Stimulated activated CD4-positive, alpha-beta T cell treated with anti-CD3 and anti-CD28 coated beads, TNF-alpha, amount 100 ng/mL, for 48 hours (primary cell): Measurements from ENCODE around the gene AOAH.

Experiments
- DNase-seq, 3 donors: peaks; one replicate each; pipeline ENCODE4 v3.0.0-alpha.2; 2020; ENCODE audit warnings: low read depth in 3 of 3

Gene AOAH

DNA sequence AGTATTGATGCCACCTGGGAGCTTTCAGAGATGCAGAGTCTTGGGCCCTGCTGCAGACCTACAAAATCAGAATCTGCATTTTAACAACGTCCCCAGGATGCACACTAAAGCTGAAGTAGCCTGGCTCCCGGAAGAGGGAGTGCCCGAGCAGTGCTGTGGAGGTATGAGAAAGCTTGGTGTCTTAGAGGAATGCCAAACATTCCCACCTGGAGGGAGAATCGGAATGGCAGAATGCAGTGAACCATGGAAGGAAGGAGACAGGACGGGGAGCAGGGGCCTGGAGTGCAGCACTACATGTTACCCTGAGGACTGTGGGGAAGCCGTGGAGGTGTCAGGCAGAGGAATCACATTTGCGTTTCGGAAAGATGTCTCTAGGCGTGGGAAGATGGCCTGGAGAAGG, 90.9 kb downstream of the AOAH start:
- DNase-seq: no peak

DNA sequence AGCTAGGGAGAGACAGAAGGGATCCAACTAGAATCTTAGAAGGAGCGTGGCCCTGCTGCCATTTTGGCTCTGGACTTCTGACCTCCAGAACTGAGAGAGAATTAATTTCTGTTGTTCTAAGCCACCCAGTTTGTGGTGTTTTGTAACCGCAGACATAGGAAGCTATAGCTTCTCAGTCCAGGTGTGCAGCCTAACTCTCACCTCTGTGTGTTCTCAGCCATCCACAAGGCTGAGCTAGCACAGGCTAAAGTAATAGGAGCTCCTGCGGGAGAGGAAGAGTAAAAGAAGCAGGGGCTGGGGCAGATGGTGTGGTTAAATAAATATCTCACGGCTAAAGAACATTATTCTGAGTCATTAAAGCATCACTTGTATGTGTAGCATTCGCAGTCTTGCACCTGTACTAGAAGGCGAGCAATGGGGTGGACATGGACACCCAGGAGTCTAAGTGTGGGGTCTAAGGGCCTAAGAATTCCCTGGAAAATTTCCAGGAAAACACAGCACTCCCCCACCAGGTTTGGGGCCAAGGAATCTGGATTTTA, 94.1 kb downstream of the AOAH start:
- DNase-seq: no peak

- no peak for DNase-seq
Observed at GRCh38 chr7:36629351-36629750, 94.9 kb downstream of the AOAH start.

GRCh38 chr7:36627836-36628235, 96.5 kb downstream of the AOAH start:
- no peak for DNase-seq

DNA sequence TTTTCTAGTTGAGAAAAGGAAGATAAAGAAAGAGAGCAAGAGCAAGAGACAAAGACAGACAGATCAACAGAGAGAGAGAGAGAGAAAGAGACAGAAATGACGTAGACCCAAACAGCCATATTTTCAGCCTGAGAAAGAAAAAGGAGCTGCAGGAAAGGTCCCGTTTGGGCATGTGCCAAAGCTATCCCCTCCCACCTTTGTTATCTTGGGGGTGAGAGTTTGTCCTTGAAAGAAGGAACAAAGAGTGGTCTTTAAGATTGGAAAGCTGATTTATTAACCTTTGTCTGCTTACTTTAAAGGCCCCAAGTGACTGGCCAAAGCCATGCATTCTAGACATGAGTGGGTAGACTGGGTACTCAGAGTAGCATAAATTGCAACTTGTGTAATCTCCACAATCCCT, 98.2 kb downstream of the AOAH start:
- DNase-seq: no peak

DNA sequence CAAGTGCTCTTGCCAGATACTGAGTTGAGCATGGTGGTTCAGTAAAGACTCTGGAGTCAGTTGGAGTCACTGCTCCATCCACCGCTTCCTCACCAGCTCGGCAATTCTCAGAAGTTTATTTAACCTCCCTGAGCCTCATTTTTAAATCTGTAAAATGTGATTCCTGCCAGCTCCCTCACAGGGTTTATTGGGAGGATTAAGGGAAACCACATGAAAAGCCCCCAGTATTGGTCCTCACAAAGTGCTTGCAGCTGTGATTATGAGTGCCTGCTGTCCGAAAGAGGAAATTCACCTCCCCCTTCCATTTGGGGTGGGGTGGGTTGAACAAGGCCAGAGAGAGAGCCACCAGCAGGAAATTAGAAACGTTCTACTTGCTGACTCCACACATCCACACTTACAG, 99.0 kb downstream of the AOAH start:
- no peak for DNase-seq

DNA sequence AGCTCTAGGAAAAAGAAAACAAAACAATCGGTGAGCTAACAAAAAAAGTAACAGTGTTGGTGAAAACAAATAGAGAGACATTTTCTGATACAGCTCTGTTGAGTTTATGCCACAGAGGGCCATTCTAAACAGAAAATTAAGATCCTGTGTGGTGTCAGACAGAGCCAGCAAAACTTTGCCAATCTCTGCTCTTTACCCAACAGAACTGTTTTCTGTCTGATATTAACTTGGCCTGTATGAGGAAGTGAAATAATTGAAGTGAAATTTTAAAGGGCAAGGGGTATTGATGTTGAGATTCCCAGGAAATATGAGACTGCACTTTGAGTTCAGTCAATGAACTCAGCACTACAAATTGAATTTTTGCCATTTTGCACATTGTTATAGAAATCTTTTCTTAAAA, 101.0 kb downstream of the AOAH start:
- DNase-seq: no peak

GRCh38 chr7:36621396-36621795, 102.9 kb downstream of the AOAH start:
- no peak for DNase-seq

DNA sequence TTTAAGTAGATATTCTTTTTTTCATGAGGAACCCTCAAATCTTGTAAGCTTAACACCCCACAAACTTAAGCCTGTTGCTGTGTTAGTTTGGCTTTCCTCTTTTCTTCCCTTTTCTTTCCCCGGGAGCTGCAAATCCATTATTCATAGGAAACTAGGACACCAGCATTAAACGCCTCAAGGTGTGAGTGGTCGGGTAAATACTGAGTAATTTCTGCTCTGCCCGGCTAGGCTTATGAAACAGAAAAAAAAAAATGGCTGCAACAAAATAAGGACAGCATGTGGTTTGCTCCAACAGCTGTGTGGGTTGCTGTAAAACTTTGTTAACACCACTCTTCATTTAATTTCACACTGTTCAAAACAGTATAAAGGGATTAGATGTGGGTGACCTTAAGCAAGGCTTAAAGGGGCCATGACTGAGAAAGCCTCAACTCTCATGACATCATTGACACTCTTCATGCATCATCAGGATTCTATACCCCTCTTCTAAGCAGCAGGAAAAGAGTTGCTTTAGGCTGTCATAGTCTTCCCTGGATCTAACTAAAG, 104.1 kb downstream of the AOAH start:
- DNase-seq: no peak

DNA sequence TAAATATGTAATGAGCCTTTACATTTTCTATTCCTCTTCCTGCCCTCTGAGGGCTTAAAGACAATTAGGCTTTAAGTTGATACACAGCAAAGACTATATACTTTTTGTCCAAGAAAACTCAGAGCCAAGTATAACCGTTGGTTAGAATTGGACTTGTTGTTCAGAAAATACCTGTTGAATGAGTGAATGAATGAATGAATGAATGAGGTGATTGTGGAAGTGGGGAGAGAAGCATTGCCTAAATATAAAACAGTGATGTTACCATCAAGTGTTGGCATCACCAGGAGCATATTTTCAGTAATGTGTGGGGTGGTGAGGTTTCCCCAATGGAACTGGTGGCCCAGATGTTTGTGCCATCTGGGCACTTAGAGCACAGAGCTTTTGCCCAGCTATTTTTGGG, 106.9 kb downstream of the AOAH start:
- DNase-seq: no peak

DNA sequence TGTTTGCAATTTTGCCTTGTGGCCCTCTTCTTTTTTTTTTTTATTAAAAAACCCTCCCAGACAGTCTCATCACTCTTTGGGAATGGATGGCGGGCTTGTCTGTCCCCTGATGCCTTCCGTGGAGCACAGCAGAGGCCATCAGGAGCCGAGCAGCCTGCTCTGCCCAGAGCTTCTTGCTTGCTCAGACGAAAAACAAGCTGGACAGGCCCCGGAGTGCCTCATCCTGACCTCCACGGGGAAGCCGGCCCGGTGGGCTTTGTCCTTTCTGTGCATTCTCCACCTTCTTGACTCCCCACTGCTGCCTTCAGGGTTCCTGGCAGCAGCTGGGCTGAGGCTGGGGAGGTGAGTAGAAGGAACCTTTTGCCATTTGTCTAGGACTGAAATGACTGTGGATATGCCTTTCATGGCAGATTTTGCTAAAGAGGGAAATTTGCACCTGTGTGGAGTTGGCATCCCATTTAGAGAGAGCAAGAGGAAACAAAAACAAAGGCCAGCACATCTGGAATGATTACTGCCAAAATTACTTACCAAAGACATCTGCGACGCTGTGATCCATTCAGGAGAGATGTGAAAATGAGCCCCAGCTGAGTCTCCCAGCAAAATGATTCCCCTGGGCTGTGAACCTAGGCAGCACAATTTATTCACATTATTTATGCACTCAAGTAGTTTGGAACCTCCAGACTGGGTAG, 108.3 kb downstream of the AOAH start:
- no peak for DNase-seq

DNA sequence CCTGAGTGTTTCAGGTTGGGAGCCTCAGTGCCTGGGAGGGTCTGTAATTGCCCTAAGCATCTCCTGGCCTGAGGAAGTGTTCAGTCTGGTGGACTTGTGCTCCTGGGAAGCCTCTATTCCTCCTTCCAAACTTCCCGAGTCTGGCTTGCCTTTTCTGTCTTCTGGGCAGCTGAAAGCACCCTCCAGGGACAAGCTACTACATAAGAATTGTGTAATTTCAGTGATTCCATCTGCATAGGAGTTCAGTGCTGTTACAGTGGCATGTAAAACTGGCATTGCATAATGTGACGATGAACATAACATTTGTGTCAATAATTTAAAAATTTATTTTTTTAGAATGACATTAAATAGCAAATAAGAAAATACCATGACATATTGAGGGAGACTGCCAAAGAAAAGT, 109.3 kb downstream of the AOAH start:
- DNase-seq: no peak

- no peak for DNase-seq
Observed at GRCh38 chr7:36613031-36613614, 111.2 kb downstream of the AOAH start.

- DNase-seq: no peak
Observed at GRCh38 chr7:36611703-36612102, 112.6 kb downstream of the AOAH start.

DNA sequence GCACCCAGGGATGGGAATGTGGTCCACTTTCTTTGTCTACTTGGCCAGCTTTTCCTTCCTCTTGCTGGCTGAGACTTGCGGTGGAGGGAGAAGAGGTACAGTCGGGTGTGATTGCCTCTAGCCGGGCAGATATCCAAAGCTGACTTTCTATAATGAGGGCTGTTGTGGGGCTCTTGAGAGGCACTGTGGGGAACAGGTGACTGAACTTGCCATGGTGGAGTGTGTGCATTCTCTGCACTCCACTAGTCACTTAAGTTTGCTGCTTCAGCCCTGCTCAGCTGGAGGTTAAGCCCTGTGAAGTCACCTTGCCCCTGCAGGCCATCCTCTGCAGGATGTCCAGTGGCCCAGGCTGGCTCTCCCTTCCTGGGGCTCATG, 116.6 kb downstream of the AOAH start:
- no peak for DNase-seq

- DNase-seq: no peak
Observed at GRCh38 chr7:36606976-36607720, 117.1 kb downstream of the AOAH start.

DNA sequence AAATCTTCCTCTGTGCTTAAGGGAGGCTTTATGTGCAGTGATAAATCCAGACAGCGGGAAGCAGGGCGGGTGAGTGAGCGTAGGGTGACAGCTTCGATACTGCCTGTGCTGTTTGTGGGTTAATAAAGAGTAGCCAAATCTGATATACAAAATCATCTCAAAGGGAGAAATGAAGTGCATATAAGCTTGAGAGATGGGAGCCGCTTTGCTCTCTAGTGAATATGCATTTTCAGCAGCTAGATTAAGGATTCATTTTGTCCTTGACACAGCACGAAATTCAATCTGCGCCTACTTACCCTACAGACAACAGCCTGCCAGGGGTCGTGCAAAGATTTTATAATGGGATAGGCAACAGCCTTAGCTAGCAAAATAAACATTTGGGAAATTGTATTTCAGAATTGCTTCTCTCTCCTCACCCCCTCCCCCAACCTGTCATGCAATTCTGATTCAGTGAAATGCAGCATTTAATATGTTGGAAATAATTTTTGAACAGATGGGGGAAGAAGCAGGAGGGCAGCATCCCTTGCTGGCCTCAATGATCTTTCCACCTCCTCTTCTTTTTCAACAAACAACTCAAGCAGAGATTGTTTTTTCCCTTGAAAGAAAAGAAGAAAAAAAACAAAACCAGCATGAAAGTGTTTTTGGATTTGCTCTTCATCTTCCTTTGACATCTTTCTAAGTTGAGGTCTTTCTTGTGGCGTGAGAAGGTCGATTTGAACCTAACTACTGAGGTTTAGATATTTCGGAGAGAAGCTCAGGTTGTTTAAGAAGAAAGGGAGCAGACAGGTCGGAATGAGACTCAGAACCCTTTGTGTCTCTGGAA, 117.9 kb downstream of the AOAH start:
- no peak for DNase-seq

DNA sequence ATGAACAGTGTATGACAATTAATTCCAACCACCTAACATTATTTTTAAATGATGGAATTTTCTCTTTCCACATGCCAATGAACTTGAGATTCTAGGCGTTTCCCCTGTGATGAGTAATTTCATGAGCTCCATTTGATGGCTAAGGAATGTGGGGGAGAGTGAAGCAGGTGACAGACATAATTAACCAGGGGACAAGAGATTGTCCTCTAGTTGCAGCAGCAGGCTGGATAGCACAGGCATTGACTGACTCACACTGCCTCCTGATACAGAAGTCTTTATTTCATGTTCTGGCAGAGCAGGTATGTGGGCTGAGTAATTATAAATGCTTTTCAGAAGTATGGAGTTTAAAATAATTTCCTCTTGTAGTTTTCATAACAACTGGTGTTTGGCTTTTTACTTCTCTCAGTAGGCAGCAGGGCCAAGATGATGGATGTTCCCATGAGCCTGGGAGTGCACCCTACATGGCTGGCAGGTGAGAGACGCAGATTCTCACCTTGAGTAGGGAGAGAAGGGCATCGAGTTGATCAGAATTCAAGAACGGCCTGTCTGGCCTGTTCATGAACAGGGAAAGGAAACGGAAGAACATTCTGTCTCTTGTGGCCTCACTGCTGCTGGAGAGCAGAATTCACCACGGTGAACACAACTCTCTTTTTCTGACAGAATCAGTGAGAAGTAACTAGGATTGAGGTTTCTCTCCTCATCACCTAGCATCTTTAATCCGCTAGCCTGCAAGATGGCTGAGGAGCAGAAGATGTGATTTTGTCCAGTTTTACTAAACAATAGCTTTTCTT, 118.8 kb downstream of the AOAH start:
- no peak for DNase-seq

- no peak for DNase-seq
Observed at GRCh38 chr7:36604806-36605205, 119.5 kb downstream of the AOAH start.

- DNase-seq: no peak
Observed at GRCh38 chr7:36602934-36603887, 121.1 kb downstream of the AOAH start.
